ENCODE measurements around the gene PRKCD. TPM values are rescaled to one million over a fixed set of nuclear protein-coding genes. Genes with fewer than 3 reads are reported as not detected.

PRKCD gene
- total and polyA plus RNA-seq, 2 experiments from 2014 or later = 1.8 to 9.6 TPM

- in situ Hi-C loops (cut with MboI) = loop anchor here (10.0 kb wide), 1 partner anchor 76 kb away; no protein-coding TSS in a partner anchor
- H3K9me2 ChIP-seq (ENCODE audit: insufficient read depth) = no peaks in the 10 kb centered on the region
Observed at GRCh38 chr3:53190659-53191058, 29.6 kb downstream of the PRKCD start.

DNA sequence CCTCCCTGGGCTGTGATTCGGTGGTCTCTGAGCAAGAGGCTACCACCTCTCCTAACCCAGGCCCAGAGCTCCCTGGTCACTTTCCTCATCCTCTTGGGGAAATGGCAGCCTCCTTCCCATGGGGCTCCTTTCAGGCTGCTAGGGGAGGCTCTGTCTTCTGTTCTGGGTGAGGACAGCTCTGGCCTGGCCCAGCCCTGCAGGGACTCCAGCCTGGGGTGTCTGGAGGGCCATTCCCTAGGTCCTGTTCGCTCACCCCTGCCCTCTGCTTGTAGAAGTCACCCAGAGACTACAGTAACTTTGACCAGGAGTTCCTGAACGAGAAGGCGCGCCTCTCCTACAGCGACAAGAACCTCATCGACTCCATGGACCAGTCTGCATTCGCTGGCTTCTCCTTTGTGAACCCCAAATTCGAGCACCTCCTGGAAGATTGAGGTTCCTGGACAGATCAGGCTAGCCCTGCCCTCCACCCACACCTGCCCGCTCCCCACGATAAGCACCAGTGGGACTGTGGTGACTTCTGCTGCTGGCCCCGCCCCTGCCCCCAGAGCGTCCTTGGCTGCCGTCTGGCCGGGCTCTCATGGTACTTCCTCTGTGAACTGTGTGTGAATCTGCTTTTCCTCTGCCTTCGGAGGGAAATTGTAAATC lies 30.9 kb downstream of the PRKCD start:
- H4K20me1 ChIP-seq (ENCODE audit: insufficient read depth) = no peaks in the 10 kb centered on the region
- H3K9me3 ChIP-seq (ENCODE audit: low read depth) = no peaks in the 10 kb centered on the region
- H3K9me2 ChIP-seq (ENCODE audit: insufficient read depth) = no peaks in the 10 kb centered on the region
- H3K79me2 ChIP-seq (ENCODE audit: insufficient read depth) = no peaks in the 10 kb centered on the region
- H3F3A ChIP-seq (ENCODE audit: insufficient read depth) = no peaks in the 10 kb centered on the region
- H3K4me2 ChIP-seq (ENCODE audit: unreplicated experiment) = no peak overlapping the region
- no peak for DNase-seq
- no peak overlapping the region for H2AFZ ChIP-seq
- H3K9ac ChIP-seq = no peak overlapping the region
- H3K27ac ChIP-seq = no peak overlapping the region
- WGBS, 2 experiments (ENCODE audit: low coverage in 1 of 2, low lambda C conversion rate in 2 of 2, missing lambda C conversion rate in 2 of 2) = 96 to 98% methylated on average over 16 of the region's 16 CpGs
- TF ChIP-seq EZH2phosphoT487 (IDR thresholded peaks at IDR 0.05; ENCODE audit: insufficient read depth, low read depth) (no peak), EZH2 (IDR thresholded peaks at IDR 0.05; ENCODE audit: insufficient read depth, poor library complexity, severe bottlenecking) (no peak)
- H3K27me3 ChIP-seq (replicated peaks; ENCODE audit: insufficient read depth) = no peaks in the 10 kb centered on the region
- no peak overlapping the region for H3K4me3 ChIP-seq
- in situ Hi-C loops (cut with MboI) = loop anchor here (10.0 kb wide), 1 partner anchor 77 kb away; no protein-coding TSS in a partner anchor
- H3K4me1 ChIP-seq (ENCODE audit: insufficient read depth) = no peaks in the 10 kb centered on the region
- H3K36me3 ChIP-seq (ENCODE audit: low read depth) = no peaks in the 10 kb centered on the region

More at GRCh38 chr3:53190659-53191058, 29.6 kb downstream of the PRKCD start:
- Histone ChIP-seq H3K79me2 (ENCODE audit: insufficient read depth) (no peaks in the 10 kb centered on the region), H4K20me1 (ENCODE audit: insufficient read depth) (no peaks in the 10 kb centered on the region), H3K9me3 (ENCODE audit: low read depth) (no peaks in the 10 kb centered on the region), H3K4me3 (no peak overlapping the region), H3F3A (ENCODE audit: insufficient read depth) (no peaks in the 10 kb centered on the region), H3K36me3 (ENCODE audit: low read depth) (no peaks in the 10 kb centered on the region), H3K4me1 (ENCODE audit: insufficient read depth) (no peaks in the 10 kb centered on the region), H3K4me2 (ENCODE audit: unreplicated experiment) (no peak overlapping the region), H3K9ac (no peak overlapping the region), H2AFZ (no peak overlapping the region), H3K27ac (no peak overlapping the region), H3K27me3 (replicated peaks; ENCODE audit: insufficient read depth) (no peaks in the 10 kb centered on the region)
- TF ChIP-seq EZH2 (IDR thresholded peaks at IDR 0.05; ENCODE audit: insufficient read depth, poor library complexity, severe bottlenecking) (no peak), EZH2phosphoT487 (IDR thresholded peaks at IDR 0.05; ENCODE audit: insufficient read depth, low read depth) (no peak)
- WGBS, 2 experiments (ENCODE audit: low coverage in 1 of 2, low lambda C conversion rate in 2 of 2, missing lambda C conversion rate in 2 of 2) = 91% methylated on average over 3 of the region's 3 CpGs
- no peak for DNase-seq

DNA sequence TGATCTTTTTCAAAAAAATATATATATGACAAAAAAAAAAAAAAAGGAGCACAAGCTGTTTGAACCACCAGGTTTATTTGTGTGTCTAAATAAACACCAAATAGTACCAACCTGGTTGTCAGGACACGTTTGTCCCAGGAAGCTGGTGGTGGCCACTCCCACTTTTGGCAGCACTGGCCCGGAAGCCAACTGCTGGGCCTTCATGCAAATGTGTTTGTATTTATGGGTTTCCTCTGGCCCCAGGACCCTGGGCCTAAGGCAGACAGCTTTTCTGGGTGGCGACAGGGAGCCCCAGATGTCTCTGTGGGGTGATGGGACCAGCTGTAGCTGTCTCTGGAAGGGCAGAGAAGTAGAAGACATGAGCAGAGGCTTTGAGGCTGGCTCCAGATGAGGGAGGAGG lies 31.6 kb downstream of the PRKCD start:
- H3K79me2 ChIP-seq (ENCODE audit: insufficient read depth) = no peaks in the 10 kb centered on the region
- H2AFZ ChIP-seq = no peak overlapping the region
- no peaks in the 10 kb centered on the region for H3K27me3 ChIP-seq (replicated peaks; ENCODE audit: insufficient read depth)
- no peak for TF ChIP-seq EZH2 (IDR thresholded peaks at IDR 0.05; ENCODE audit: insufficient read depth, poor library complexity, severe bottlenecking)
- TF ChIP-seq EZH2phosphoT487 (IDR thresholded peaks at IDR 0.05; ENCODE audit: insufficient read depth, low read depth) = no peak
- no peak overlapping the region for H3K4me3 ChIP-seq
- no peaks in the 10 kb centered on the region for H3K9me3 ChIP-seq (ENCODE audit: low read depth)
- H3K4me2 ChIP-seq (ENCODE audit: unreplicated experiment) = no peak overlapping the region
- no peaks in the 10 kb centered on the region for H4K20me1 ChIP-seq (ENCODE audit: insufficient read depth)
- H3K9me2 ChIP-seq (ENCODE audit: insufficient read depth) = no peaks in the 10 kb centered on the region
- H3K36me3 ChIP-seq (ENCODE audit: low read depth) = no peaks in the 10 kb centered on the region
- H3K27ac ChIP-seq = no peak overlapping the region
- H3K9ac ChIP-seq = no peak overlapping the region
- no peaks in the 10 kb centered on the region for H3K4me1 ChIP-seq (ENCODE audit: insufficient read depth)
- in situ Hi-C loops (cut with MboI) = loop anchor here (10.0 kb wide), 1 partner anchor 78 kb away; no protein-coding TSS in a partner anchor
- no peak for DNase-seq
- no peaks in the 10 kb centered on the region for H3F3A ChIP-seq (ENCODE audit: insufficient read depth)
- 33 to 38% methylated on average over 3 of the region's 3 CpGs for WGBS, 2 experiments (ENCODE audit: low coverage in 1 of 2, low lambda C conversion rate in 2 of 2, missing lambda C conversion rate in 2 of 2)

DNA sequence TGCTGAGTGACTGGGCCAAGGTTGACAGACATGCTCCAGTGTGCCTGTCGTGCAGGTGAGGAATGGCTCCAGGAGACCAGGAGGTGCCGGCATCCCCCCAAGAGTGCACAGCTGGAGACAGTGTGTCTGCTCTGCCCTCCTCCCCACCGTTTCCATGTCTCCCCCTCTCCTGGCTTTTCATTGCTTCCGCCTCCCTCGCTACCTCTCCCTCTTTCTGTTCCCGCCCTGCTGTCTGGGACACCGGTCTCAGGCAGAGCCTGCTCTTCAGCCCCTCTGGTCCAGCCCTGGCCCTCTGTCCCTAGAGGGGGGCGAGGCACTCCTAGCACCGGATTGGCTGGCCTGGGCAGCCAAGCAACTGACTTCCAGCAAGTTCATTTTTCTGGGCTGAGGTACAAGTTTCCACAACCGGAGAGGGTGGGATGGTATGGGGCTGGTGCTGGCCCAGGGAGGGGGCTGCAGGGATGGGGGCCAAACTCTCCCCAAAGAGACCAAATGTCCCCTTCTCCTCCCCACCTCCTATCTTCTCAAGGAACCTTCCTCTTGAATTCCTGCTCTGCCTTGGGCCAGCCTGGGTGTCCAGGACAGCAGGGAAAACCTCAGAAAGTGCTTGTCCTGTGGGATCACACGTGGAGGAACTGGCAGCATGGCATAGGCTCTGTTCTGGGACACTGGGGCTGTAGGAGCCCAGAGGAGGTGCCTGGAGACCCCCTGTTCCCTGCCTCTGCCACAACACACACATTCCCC lies 32.6 kb downstream of the PRKCD start:
- WGBS, 2 experiments (ENCODE audit: low coverage in 1 of 2, low lambda C conversion rate in 2 of 2, missing lambda C conversion rate in 2 of 2) = 54 to 73% methylated on average over 9 to 11 of the region's 11 CpGs

More for the DNA sequence above, 32.6 kb downstream of the PRKCD start:
- TF ChIP-seq EZH2 (IDR thresholded peaks at IDR 0.05; ENCODE audit: insufficient read depth, poor library complexity, severe bottlenecking) (no peak), EZH2phosphoT487 (IDR thresholded peaks at IDR 0.05; ENCODE audit: insufficient read depth, low read depth) (no peak)
- no peaks in the 10 kb centered on the region for H3F3A ChIP-seq (ENCODE audit: insufficient read depth)
- H3K9me2 ChIP-seq (ENCODE audit: insufficient read depth) = no peaks in the 10 kb centered on the region
- no peak overlapping the region for H3K9ac ChIP-seq
- H3K27ac ChIP-seq = no peak overlapping the region
- H3K27me3 ChIP-seq (replicated peaks; ENCODE audit: insufficient read depth) = no peaks in the 10 kb centered on the region
- no peaks in the 10 kb centered on the region for H3K36me3 ChIP-seq (ENCODE audit: low read depth)
- no peaks in the 10 kb centered on the region for H3K79me2 ChIP-seq (ENCODE audit: insufficient read depth)
- no peak for DNase-seq
- H3K4me3 ChIP-seq = no peak overlapping the region
- H4K20me1 ChIP-seq (ENCODE audit: insufficient read depth) = no peaks in the 10 kb centered on the region
- no peaks in the 10 kb centered on the region for H3K9me3 ChIP-seq (ENCODE audit: low read depth)
- no peak overlapping the region for H2AFZ ChIP-seq
- H3K4me2 ChIP-seq (ENCODE audit: unreplicated experiment) = no peak overlapping the region
- in situ Hi-C loops (cut with MboI) = loop anchor here (10.0 kb wide), 1 partner anchor 79 kb away; no protein-coding TSS in a partner anchor
- no peaks in the 10 kb centered on the region for H3K4me1 ChIP-seq (ENCODE audit: insufficient read depth)

Data from GM23248 (cell line).